ENCODE measurements around the gene ADNP2.
A peak's percentile ranks its signal among the peaks of the same experiment; 100 is the strongest.

ADNP2 gene

DNA sequence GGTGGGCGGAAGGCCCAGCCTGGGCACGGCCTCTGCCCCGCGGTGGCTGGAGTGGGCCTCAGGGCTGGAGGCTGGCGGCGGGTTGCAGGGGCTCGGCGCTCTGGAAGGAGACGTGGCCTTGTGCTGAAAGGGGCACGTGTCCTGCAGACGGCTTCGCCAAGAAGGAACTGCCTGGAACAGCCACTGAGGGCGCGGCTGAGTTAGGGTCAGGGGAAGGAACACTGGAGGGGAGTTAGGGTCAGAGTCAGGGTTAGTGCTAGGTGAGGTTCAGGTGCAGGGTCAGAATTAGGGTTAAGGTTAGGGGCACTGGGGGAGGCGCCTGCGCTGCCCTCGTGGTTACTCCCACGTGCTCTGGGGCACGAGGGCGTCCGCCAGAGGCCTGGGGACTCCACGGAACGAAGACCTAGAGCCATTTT lies 933 bp upstream of the ADNP2 start:
- DNase-seq = no peak

DNA sequence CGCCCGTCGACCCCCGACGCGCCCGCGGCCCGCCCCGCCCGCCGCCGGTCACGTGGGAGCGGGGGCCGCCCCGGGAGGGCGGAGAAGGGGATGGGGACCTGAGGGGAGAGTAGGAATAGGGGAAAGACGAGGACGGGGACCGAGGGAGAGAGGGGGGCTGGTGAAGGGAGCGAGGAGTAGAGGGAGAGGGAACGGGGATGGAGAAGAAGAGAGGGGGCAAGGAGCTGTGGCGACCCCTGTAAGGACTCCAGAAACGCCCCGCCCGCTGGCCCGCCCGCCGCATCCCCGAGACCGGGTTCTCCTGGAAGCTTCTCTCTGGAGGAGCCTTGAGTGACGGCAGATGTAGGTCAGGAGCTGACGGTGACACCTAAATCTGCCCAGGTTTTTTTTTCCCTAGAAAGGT lies 615 bp downstream of the ADNP2 start:
- DNase-seq = peak; percentile 31

DNA sequence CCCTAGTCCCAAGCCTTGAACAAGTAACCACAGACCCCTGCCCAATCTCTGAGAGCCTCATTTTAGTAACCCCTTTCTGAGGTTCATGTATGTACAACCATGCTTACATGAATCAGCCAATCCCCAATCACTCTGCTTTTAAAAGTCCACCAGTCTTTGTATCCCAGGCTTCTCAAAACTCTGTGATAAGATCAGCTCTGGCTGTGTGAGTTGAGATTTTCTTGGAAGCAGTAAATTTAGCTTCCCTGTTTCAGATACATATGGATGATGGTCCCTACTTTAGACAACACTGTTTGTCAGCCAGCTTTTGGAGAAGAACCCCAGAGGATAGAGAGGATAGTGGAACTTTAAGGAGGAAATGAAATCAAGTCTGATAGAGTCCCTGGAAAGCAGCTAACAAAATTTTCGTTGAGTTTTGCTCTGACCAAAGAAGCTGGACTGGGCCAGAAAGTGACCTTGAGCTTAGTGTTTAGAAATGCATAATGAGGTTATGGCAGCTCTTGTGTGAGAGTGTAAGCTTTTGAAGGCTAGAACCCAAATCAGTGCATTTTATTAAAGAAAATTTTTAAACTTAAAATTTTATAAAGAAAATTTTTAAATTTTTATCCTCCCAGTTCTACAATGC lies 3.7 kb downstream of the ADNP2 start:
- no peak for DNase-seq

DNA sequence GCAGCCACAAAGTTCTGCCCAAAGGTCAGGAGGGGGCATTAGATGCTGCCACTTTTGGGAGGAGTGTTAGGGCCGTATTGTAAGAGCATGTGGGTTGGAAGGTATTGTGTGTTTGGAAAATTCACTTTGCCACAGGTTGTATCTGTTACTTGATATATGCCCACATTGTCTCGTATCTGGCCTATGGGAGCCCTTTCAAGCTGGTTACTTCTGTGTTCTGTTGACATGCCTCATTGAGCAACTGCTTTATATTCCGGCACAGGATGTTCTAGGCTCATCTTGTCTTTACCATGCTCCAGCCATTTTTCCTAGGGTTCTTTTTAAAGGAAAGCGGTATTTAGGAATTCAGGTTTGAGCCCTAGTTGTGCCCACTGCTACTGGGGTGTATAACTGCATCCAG lies 6.0 kb downstream of the ADNP2 start:
- DNase-seq = no peak

DNA sequence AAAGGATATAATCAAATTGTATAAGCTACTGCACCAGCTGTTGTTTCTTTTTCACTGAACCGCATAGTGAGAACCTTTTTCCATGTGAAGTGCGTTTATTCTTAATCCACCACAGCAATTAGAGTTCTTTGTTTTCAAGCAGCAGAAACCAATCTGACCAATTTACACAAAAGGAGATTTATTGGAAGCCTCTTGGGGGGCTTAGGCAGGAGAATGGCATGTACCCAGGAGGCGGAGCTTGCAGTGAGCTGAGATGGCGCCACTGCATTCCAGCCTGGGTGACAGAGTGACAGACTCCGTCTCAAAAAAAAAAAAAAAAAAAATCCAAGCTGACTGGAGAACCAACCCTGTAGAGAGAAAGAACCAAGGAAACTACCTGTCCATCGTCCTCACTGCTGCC lies 10.0 kb downstream of the ADNP2 start:
- DNase-seq = no peak

DNA sequence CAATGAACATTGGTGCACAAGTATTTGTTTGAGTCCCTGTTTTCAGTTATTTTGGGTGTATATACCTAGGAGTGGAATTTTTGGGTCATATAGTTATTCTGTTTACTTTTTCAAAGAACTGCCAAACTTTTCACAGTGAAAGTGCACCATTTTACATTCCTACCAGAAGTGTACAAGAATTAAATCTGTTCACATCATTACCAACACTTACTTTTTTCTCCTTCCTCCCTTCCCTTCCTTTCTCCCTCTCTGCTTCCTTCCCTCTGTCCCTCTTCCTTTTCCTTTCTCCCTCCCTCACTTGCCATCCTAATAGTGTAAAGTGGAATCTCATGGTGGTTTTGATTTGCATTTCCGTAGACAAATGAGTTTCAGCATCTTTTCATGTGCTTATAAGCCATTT lies 11.9 kb downstream of the ADNP2 start:
- no peak for DNase-seq

DNA sequence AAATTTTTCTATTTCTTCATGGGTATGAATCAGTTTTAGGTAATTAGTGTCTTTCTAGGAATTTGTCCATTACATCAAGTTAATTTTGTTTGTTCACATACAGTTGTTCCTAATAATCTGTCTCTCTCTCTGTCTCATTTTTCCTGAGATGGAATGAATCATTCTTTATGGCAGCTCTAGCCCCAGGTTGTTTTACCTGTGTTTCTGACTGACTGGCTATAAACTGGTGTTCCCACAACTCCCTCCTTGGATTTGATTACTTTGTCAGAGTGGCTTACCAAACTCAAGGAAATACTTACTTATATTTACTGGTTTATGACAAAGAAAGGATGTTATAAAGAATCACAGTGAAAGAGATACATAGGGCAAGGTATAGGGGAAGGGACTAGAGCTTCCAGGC lies 15.1 kb downstream of the ADNP2 start:
- no peak for DNase-seq

- DNase-seq = peak; percentile 29
These were observed 17.7 kb downstream of the ADNP2 start for GRCh38 chr18:80126797-80127196.

DNA sequence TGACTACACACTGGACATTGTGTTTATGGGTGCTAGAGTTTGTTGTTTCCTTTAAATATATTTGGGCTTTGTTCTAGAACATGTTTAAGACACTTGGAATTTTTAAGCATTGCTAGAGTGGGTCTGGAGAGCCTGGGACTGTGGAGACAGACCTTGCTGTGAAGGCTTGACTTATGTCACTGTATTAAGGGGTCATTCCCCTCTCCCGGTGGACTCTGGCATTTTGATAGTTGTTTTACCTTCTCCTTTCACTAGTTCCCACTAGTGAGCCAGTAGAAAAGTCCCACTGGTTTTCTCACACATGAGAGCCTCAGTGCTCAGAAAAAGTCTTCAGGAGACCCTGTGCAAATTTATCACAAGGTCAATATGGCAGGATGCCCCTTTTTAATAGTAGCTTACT lies 18.6 kb downstream of the ADNP2 start:
- DNase-seq = no peak

GRCh38 chr18:80129672-80130367 lies 20.8 kb downstream of the ADNP2 start:
- no peak for DNase-seq

- no peak for DNase-seq
These were observed 21.5 kb downstream of the ADNP2 start for GRCh38 chr18:80130555-80130954.

GRCh38 chr18:80132180-80132812 lies 23.2 kb downstream of the ADNP2 start:
- no peak for DNase-seq

DNA sequence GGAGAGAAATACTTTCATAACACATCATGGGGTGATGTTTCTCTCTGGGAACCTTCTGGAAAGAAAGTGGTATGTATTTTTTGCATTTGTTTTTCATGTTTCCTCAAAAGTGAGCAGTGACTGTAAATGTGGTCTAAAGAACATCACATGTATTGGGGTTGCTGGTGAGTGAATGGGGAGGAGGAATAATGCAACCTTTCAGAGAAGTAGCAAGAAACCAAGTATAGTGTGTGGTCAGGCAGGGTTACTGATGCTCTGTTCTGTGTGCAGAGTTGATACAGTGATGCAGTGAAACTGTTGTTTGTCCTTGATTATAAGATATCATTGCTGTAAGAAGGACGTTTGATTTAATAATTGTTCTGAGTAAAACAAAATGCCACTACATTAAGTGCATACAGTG lies 24.1 kb downstream of the ADNP2 start:
- DNase-seq = no peak

- DNase-seq = no peak
These were observed 26.1 kb downstream of the ADNP2 start for GRCh38 chr18:80135136-80135535.

DNA sequence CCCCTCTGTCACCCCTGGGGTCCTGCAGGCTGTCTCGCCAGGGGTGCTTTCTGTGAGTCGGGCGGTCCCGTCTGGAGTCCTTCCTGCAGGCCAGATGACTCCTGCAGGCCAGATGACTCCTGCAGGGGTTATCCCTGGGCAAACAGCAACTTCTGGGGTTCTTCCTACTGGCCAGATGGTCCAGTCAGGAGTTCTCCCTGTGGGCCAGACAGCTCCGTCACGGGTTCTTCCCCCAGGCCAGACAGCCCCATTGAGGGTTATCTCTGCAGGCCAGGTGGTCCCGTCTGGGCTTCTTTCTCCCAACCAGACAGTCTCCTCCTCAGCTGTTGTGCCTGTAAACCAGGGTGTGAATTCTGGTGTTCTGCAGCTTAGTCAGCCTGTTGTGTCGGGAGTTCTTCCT lies 27.6 kb downstream of the ADNP2 start:
- DNase-seq = no peak

DNA sequence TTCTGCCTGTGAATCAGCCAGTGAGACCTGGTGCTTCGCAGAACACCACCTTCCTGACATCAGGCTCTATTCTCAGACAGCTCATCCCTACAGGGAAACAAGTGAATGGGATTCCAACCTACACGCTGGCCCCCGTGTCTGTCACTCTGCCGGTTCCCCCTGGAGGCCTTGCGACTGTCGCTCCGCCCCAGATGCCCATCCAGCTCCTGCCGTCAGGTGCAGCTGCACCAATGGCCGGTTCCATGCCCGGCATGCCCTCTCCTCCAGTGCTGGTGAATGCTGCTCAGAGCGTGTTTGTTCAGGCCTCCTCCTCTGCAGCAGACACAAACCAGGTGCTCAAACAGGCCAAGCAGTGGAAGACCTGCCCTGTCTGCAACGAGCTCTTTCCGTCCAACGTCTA lies 28.1 kb downstream of the ADNP2 start:
- DNase-seq = no peak

DNA sequence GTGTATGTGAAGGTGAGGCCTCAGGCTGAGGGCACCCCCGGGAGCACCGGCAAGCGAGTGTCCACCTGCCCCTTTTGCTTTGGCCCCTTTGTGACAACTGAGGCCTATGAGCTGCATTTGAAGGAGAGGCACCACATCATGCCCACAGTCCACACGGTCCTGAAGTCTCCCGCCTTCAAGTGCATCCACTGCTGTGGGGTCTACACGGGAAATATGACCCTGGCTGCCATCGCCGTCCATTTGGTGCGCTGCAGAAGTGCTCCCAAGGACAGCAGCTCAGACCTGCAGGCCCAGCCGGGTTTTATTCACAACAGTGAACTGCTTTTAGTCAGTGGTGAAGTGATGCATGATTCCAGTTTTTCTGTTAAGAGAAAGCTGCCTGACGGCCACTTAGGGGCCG lies 28.9 kb downstream of the ADNP2 start:
- DNase-seq = no peak

- no peak for DNase-seq
These were observed 31.5 kb downstream of the ADNP2 start for GRCh38 chr18:80140455-80140985.

- DNase-seq = no peak
These were observed 34.8 kb downstream of the ADNP2 start for GRCh38 chr18:80143881-80144280.

- DNase-seq = no peak
These were observed 36.2 kb downstream of the ADNP2 start for GRCh38 chr18:80145196-80145804.

DNA sequence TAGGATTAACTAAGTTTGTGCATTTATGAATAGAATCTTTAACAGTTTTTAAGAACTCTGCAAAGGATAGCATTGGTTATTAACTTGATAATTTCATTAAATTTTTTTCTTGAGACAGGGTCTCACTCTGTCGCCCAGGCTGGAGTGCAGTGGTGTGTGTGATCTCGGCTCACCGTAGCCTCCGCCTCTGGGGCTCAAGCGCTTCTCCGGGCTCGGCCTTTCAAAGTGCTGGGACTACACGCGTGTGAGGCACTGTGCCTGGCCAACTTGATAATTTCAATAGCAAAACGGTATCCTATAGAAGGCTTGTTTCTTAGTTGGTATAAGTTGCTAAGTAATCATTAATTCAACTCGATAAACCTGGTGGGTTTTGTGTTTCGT lies 38.0 kb downstream of the ADNP2 start:
- no peak for DNase-seq

DNA sequence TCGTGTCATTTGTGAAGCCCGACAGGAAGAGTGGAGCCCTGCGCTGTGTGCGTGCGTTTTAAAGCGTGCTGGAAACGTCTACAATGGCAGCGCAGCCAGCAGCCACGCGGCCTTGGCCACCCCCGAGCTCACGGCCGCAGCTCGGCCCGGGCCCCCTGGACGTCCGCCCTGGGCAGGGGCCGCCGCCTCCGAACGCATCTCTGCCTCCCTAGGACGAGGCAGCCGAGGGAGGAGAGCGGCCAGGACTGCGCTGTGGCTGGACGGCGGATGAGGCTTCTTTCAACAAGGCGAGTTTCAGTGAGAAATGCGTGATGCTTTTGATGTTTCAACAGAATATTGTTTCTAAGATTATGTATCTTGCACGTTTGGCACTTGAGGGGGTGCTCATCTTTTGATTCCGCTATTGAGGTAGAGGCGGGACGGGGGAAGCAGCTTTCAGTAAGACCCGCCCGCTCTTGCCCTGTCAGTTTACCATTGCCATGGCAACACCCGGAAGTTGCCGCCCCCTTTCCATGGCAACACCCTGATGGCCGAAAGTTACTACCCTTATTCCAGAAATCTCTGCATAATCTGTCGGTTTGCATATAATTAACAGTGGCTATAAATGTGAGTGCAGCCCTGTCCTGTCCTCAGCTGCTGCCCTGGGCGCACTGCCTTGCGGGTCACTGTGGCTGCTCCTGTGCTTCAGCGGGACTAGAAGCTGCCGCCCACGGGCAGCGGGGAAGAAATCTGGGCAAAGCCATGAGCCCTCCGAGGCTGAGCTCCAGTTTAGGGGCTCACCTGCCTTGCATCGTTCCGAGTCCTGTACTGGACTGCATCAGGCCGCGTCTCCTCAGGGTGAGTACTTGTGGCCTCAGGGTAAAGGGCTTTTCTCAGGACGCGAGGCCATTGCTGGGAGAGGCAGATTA lies 38.6 kb downstream of the ADNP2 start:
- DNase-seq = peak; percentile 79

Data from CD4-positive, alpha-beta T cell treated with Interleukin-17A for 1 hour (primary cell).